Activated naive CD8-positive, alpha-beta T cell treated with anti-CD3 and anti-CD28 coated beads, Interleukin-2, amount 10 ng/mL, durations not matched to agents 7 days and 5 days (primary cell): ENCODE data around the gene CCL4. TPM values are rescaled to one million over a fixed set of nuclear protein-coding genes. Genes with fewer than 3 reads are reported as not detected.
"Not testable (repeated sequence)": the region's sequence is repeated elsewhere in the genome, so short reads cannot be mapped to it uniquely, and the experiment has no call there.

ENCODE experiments used
- ATAC-seq: fragments of 150-1000 bp; cut with Tn5 transposase; one replicate; pipeline ENCODE4 v1.10.0; 2021; ENCODE audit warnings: low read depth, moderate library complexity
- POLR2A ChIA-PET: fragments of 350-600 bp; sonication (Branson Sonifier 250); formaldehyde crosslinking; loops from one replicate; lab custom pipeline; 2021; ENCODE audit warnings: antibody characterized with exemption; lab: Charles Lee
- DNase-seq: peaks from one replicate; pipeline ENCODE4 v3.0.0; 2021
- H3K27ac Mint-ChIP-seq: one replicate; pipeline ENCODE4 v1.8.0; 2022; ENCODE audit warnings: mild to moderate bottlenecking, mixed read lengths
- H3K27me3 Mint-ChIP-seq: one replicate; pipeline ENCODE4 v1.8.0; 2022; ENCODE audit warnings: mild to moderate bottlenecking, moderate library complexity, mixed read lengths
- H3K36me3 Mint-ChIP-seq: one replicate; pipeline ENCODE4 v1.8.0; 2021; ENCODE audit warnings: mild to moderate bottlenecking, mixed read lengths
- H3K4me1 Mint-ChIP-seq: one replicate; pipeline ENCODE4 v1.8.0; 2021; ENCODE audit warnings: mixed read lengths
- H3K4me3 Mint-ChIP-seq: one replicate; pipeline ENCODE4 v1.8.0; 2022; ENCODE audit warnings: mild to moderate bottlenecking, moderate library complexity, mixed read lengths
- H3K9me3 Mint-ChIP-seq: one replicate; pipeline ENCODE4 v1.8.0; 2021; ENCODE audit warnings: mixed read lengths
- total RNA-seq, 2 experiments: library from RNA; stranded (reverse); gene quantifications; one replicate each; pipeline ENCODE4 v1.2.3, GENCODE V29; 2021

Gene CCL4
- total RNA-seq, 2 experiments from 2014 or later: 12.2 to 14.8 TPM

DNA sequence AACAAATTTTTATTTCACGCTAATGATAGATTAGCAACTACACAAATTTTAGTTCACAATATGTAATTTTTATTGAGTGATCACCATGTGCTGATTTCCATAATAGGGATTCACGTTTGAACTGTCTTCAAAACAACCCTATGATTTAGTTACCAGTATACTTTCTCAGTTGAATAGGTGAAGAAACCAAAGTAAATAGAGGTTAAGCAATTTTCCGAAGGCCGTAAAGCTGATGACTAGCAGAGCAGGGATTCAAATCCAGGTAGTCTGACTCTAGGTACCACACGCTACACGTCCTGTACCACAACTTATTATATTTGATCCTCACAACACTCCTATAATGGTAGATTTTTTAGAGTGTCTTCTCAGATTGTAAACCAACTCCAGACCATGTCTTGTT lies 10.9 kb upstream of the CCL4 start:
- H3K9me3 Mint-ChIP-seq, H3K4me3 Mint-ChIP-seq, H3K27ac Mint-ChIP-seq, H3K36me3 Mint-ChIP-seq, ATAC-seq, POLR2A ChIA-PET, DNase-seq: not testable (repeated sequence)
- peaks cover 30% of the 10 kb centered on the region for H3K27me3 Mint-ChIP-seq
- H3K4me1 Mint-ChIP-seq: peaks cover 29% of the 10 kb centered on the region

DNA sequence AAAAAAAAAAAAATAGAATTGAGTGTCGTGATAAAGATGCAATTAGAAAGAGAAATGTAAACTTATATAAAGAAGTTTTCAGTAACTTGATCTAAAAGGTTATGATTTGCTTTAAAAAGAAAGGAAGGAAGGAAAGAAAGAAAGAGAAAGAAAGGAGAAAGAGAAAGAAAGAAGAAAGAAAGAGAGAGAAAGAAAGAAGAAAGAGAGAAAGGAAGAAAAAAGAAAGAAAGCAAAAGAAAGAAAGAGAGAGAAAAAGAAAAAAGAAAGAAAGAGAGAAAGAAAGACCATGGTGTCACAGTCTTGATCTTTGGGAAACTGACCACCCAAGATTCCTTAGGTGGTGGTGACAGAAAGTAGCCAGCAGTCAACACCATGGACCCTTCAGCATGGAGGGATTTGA lies 9.4 kb upstream of the CCL4 start:
- no peak overlapping the region for H3K27ac Mint-ChIP-seq
- ATAC-seq: no peak
- POLR2A ChIA-PET: no interaction called here

DNA sequence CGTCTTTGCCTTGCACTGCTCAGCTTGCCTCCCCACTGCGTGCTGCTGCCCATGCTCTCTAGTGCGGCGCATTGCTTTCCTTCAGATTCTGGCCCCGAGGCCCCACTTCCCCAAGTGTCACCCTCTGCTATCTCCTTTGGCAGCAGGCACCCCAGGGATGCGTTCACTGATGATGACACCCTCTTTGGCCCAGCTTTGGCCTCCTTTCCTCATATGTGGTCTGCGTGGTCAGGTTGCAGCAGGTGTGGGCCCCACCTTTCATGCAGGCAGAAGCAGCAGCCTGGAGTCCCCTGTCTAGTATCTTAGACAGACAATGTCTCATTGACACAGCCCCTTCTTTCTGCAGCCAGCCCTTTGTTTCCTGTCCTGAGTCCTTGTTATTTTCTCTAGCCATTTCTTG lies 8.9 kb upstream of the CCL4 start:
- ATAC-seq (no peak), DNase-seq (no peak)
- POLR2A ChIA-PET: no interaction called here
- peaks cover 32% of the 10 kb centered on the region for H3K27me3 Mint-ChIP-seq
- no peaks in the 10 kb centered on the region for H3K36me3 Mint-ChIP-seq
- H3K4me3 Mint-ChIP-seq: no peak overlapping the region
- H3K4me1 Mint-ChIP-seq: peaks cover 22% of the 10 kb centered on the region
- peak overlapping the region; percentile 17 for H3K27ac Mint-ChIP-seq
- no peaks in the 10 kb centered on the region for H3K9me3 Mint-ChIP-seq

More for the DNA sequence above, 9.4 kb upstream of the CCL4 start:
- no peaks in the 10 kb centered on the region for H3K36me3 Mint-ChIP-seq
- no peaks in the 10 kb centered on the region for H3K9me3 Mint-ChIP-seq
- DNase-seq: no peak
- H3K4me3 Mint-ChIP-seq: no peak overlapping the region
- H3K27me3 Mint-ChIP-seq: peaks cover 29% of the 10 kb centered on the region
- peaks cover 27% of the 10 kb centered on the region for H3K4me1 Mint-ChIP-seq

DNA sequence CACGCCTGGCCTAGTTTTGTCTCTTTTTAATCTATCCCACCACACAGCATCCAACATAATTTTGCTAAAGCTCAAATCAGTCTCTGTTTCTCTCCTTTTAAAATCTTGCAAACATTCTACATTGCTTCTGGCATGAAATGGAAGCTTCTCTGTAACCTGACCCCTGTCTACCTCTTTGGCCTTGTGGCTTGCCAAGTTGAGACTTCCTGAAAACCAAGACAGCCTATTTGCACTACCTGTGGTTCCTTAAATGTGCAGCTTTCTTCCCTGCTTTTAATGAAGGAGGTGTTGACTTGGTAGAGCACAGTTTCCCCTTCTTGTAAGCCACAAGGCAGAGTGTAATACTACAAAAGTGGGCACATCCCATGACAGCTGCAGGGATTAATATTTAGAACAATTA lies 7.6 kb upstream of the CCL4 start:
- POLR2A ChIA-PET: no interaction called here
- H3K4me3 Mint-ChIP-seq: no peak overlapping the region

DNA sequence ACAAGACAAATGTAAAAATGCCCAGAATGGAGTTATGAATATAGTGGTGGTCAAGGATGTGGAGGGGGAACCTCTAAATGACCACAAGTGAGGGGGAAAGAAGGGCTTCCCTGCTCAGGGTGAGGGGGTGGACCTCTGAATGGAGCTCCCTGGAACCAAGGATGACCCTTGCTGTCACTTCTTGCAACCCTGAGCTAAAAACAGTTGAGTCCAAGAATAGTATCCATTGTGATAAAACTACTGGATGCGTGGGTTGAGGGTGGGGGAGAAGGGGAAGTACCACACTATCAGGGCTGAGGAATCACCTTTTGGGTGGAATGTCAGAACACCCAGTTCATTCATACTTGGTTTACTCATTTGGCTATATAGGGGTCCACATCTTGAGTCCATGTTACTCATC lies 4.6 kb upstream of the CCL4 start:
- H3K27ac Mint-ChIP-seq, H3K36me3 Mint-ChIP-seq, ATAC-seq, H3K4me3 Mint-ChIP-seq, H3K9me3 Mint-ChIP-seq, DNase-seq, POLR2A ChIA-PET: not testable (repeated sequence)
- H3K27me3 Mint-ChIP-seq: peaks cover 25% of the 10 kb centered on the region
- H3K4me1 Mint-ChIP-seq: peaks cover 21% of the 10 kb centered on the region

More for the DNA sequence above, 7.6 kb upstream of the CCL4 start:
- peaks cover 31% of the 10 kb centered on the region for H3K27me3 Mint-ChIP-seq
- DNase-seq (no peak), ATAC-seq (no peak)
- peaks cover 13% of the 10 kb centered on the region for H3K4me1 Mint-ChIP-seq
- no peaks in the 10 kb centered on the region for H3K9me3 Mint-ChIP-seq
- H3K36me3 Mint-ChIP-seq: no peaks in the 10 kb centered on the region
- no peak overlapping the region for H3K27ac Mint-ChIP-seq

DNA sequence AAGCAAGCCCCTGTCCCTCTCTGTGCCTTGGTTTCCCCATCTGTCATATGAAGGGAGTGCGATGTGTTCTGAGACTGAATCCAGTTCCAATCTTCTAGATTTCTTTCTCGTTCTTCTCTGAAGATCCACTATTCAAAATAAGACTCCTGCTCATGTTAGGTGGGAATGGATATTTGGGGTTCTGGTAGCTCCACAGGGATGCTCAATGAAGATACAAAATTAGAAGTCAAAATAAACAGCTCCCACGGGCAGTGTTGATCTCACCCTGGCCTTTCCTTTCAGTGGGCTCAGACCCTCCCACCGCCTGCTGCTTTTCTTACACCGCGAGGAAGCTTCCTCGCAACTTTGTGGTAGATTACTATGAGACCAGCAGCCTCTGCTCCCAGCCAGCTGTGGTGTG lies 619 bp downstream of the CCL4 start:
- H3K4me3 Mint-ChIP-seq: peak overlapping the region; percentile 38
- H3K4me1 Mint-ChIP-seq: peaks cover 11% of the 10 kb centered on the region
- POLR2A ChIA-PET, H3K36me3 Mint-ChIP-seq, H3K9me3 Mint-ChIP-seq, DNase-seq, ATAC-seq: not testable (repeated sequence)
- peaks cover 38% of the 10 kb centered on the region for H3K27me3 Mint-ChIP-seq
- H3K27ac Mint-ChIP-seq: peak overlapping the region; percentile 46

DNA sequence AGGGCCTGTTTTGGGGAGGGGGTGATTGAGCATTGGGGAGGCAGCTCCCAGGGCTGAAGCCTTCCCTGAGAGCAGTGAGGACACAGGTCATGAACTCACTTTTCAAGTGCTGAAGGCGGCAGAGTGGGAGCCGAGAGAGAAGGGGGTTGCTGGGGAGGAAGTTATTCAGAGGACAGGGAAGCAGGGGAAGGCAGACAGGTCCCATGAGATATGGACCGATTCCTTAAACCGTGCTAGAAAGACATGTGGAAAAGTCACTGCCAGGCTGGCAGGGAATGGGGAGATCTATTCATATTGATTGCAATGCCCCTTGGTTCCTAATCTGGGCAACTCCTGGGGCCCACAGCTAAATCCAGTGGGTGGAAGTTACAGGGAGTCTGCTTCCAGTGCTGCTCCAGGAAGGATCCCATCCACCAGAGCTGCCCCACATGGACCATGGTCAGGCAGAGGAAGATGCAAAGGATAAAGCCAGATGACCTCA lies 1.1 kb downstream of the CCL4 start:
- DNase-seq: no peak
- POLR2A ChIA-PET: no interaction called here
- Mint-ChIP-seq H3K36me3 (no peaks in the 10 kb centered on the region), H3K27ac (peak overlapping the region; percentile 46), H3K9me3 (no peaks in the 10 kb centered on the region), H3K4me1 (peaks cover 11% of the 10 kb centered on the region), H3K4me3 (peak overlapping the region; percentile 38), H3K27me3 (peaks cover 34% of the 10 kb centered on the region)
- no peak for ATAC-seq

DNA sequence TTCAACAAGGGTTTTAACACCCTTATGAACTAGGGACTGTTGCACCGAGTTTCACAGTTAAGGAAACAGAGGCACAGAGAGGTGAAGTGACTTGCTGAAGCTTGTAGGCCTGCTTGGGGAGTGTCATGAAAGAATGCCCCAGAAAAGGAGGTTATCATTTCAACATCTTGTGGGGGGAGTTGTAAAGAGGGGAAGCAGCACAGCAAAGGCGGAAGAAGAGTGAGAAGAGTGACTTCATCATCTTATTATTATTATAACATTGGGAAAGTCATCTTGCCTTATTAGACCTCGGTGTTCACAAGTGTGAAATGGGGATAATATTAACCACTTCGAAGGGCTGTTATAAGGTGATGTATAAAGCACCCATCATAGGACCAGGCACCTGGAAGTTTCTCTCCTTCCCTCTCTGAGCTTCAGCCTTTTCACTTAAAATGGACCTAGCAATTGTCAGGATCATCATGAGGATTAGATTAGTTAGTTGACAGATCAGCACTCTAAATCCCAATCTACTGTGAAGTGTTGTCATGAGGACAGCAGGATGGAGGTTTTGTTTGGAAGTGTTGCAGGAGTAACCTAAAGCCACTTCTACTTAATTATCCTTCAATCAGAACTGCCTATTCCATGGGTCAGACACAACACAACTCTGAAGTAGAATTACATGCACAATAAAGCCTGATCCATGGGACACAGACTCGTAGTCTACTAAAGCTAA lies 2.3 kb downstream of the CCL4 start:
- POLR2A ChIA-PET: no interaction called here

DNA sequence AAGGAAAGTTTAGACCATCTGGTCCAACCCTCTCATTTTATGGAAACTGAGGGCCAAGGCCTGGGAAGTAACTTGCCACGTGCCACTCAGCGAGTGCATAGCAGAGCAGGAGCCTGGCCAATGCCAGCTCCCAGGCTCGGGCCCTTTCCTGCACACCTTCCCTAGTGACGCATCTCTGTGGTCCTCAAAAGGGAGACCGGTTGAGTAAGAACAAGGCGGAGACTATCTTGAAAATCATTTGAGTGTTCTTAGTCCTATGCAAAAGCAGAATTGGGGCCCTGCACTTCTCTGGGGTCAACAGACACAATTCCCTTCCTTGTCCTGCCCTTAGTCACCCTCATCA lies 2.8 kb downstream of the CCL4 start:
- DNase-seq (no peak), ATAC-seq (no peak)
- H3K9me3 Mint-ChIP-seq: peaks cover 3% of the 10 kb centered on the region
- H3K36me3 Mint-ChIP-seq: no peaks in the 10 kb centered on the region
- peaks cover 11% of the 10 kb centered on the region for H3K4me1 Mint-ChIP-seq
- peaks cover 35% of the 10 kb centered on the region for H3K27me3 Mint-ChIP-seq
- no peak overlapping the region for H3K27ac Mint-ChIP-seq
- POLR2A ChIA-PET: no interaction called here
- H3K4me3 Mint-ChIP-seq: no peak overlapping the region

More for the DNA sequence above, 2.3 kb downstream of the CCL4 start:
- Mint-ChIP-seq H3K9me3 (peaks cover under 1% of the 10 kb centered on the region), H3K4me1 (peaks cover 11% of the 10 kb centered on the region), H3K4me3 (no peak overlapping the region), H3K27me3 (peaks cover 35% of the 10 kb centered on the region), H3K27ac (no peak overlapping the region), H3K36me3 (no peaks in the 10 kb centered on the region)
- DNase-seq: no peak
- no peak for ATAC-seq

DNA sequence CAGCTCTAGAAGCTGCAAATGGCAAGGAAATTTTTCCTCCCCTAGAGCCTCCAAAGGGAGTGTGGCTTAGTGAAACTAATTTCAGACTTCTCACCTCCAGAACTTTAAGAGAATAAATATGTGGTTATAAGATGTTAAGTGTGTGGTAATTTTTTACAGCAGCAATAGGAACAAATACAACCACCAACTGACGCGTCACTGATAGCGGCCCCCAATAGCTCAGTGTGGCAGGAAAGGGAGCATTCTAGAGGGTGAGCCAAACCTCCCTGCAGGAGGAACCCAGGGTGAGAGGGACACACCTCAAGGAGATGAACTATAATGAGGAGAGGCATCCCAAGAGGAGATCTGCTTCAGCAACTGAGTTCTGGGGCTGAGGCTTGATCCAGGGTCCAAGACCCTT lies 4.0 kb downstream of the CCL4 start:
- POLR2A ChIA-PET: no interaction called here
- H3K27me3 Mint-ChIP-seq: peaks cover 34% of the 10 kb centered on the region
- H3K4me1 Mint-ChIP-seq: peaks cover 10% of the 10 kb centered on the region
- no peak for ATAC-seq
- no peak overlapping the region for H3K4me3 Mint-ChIP-seq
- H3K36me3 Mint-ChIP-seq: peaks cover 1% of the 10 kb centered on the region
- H3K9me3 Mint-ChIP-seq: peaks cover 9% of the 10 kb centered on the region
- H3K27ac Mint-ChIP-seq: no peak overlapping the region
- DNase-seq: no peak

DNA sequence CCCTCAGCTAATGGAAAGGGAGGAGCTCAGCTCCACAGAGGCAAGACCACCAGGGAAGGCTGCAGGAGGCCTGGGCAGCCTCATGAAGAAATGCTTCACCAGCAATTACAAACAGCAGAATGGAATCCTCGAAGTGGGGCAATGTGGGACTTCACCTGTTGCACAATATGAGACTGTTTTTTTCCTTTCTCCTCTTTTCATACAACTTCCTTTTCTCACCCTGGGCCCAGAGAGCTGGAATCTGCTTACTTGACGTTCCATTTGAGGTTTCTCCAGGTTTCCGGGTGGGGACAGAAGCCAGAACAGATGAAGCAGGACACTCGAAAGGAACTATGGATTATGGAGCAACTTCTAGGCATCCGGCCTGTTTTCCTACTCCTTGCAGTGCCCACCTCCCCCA lies 4.6 kb downstream of the CCL4 start:
- H3K27me3 Mint-ChIP-seq: peaks cover 32% of the 10 kb centered on the region
- H3K27ac Mint-ChIP-seq, H3K4me3 Mint-ChIP-seq, H3K4me1 Mint-ChIP-seq, POLR2A ChIA-PET, H3K36me3 Mint-ChIP-seq, ATAC-seq, DNase-seq: not testable (repeated sequence)
- H3K9me3 Mint-ChIP-seq: peaks cover 11% of the 10 kb centered on the region

DNA sequence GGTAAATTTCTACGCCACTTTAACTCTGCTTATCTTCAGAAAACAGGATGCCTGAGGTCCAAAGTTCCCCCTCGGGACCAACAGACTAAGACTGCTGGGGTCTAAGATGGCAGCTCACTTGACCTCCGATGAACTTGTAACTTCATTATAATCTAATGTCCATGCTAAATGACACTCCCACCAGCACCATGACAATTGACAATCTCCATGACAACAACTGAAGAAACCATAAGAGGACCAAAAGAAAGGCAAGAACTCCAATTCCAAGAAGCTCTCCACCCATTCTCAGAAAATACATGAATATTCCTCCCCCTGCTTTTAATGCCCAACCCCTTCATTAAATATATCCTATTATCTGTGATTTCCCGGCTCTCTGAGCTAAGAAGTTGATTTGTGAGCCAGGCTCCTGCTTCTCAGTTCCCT lies 7.5 kb downstream of the CCL4 start:
- Mint-ChIP-seq H3K9me3 (peaks cover 13% of the 10 kb centered on the region), H3K27ac (no peak overlapping the region), H3K4me1 (no peaks in the 10 kb centered on the region), H3K4me3 (no peak overlapping the region), H3K36me3 (peaks cover 3% of the 10 kb centered on the region), H3K27me3 (peaks cover 13% of the 10 kb centered on the region)
- POLR2A ChIA-PET: no interaction called here
- ATAC-seq (no peak), DNase-seq (no peak)

DNA sequence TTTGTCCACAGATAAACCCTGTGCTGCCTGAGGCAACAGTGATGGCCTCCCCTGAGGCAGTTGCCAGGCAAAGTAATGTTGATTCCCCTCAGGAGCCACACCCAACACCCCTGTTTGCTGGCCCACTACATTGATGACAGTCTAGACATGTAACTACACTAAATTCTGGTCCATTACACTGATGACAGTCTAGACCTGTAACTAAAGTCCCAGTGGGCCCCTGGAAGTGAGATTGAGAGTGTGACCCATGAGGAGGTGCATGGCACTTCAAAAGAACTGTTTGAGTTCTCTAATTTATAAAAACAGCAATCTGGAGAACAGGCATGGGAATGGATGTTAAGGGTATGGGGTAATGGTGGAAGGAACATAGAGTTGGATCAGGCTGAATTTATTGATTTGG lies 8.9 kb downstream of the CCL4 start:
- DNase-seq (no peak), ATAC-seq (no peak)
- POLR2A ChIA-PET: no interaction called here
- Mint-ChIP-seq H3K4me3 (no peak overlapping the region), H3K4me1 (no peaks in the 10 kb centered on the region), H3K27ac (no peak overlapping the region), H3K36me3 (peaks cover 3% of the 10 kb centered on the region), H3K9me3 (peaks cover 13% of the 10 kb centered on the region), H3K27me3 (peaks cover 13% of the 10 kb centered on the region)

DNA sequence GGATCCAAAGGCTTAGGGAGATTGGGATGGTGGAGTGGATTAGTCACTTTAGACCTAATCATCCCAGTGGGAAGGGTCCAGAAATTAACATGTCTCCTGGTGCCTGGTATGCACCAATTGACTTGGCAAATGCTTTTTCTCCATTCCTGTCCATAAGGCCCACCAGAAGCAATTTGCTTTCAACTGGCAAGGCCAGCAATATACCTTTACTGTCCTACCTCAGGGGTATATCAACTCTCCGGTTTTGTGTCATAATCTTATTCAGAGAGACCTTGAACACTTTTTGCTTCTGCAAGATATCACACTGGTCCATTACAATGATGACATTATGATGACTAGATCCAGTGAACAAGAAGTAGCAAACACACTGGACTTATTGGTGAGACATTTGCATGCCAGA lies 9.5 kb downstream of the CCL4 start:
- H3K9me3 Mint-ChIP-seq: peaks cover 13% of the 10 kb centered on the region
- H3K27ac Mint-ChIP-seq, POLR2A ChIA-PET, ATAC-seq, H3K4me3 Mint-ChIP-seq, H3K4me1 Mint-ChIP-seq, DNase-seq, H3K36me3 Mint-ChIP-seq: not testable (repeated sequence)
- H3K27me3 Mint-ChIP-seq: peaks cover 11% of the 10 kb centered on the region
